RPMI8226 (cell line): ENCODE results near the gene CFAP58.
"Not testable (repeated sequence)": the region's sequence is repeated elsewhere in the genome, so short reads cannot be mapped to it uniquely, and the experiment has no call there.

ENCODE experiments used
- DNase-seq: peaks from one replicate; pipeline ENCODE4 v3.0.0-alpha.2; 2015

Gene CFAP58

DNA sequence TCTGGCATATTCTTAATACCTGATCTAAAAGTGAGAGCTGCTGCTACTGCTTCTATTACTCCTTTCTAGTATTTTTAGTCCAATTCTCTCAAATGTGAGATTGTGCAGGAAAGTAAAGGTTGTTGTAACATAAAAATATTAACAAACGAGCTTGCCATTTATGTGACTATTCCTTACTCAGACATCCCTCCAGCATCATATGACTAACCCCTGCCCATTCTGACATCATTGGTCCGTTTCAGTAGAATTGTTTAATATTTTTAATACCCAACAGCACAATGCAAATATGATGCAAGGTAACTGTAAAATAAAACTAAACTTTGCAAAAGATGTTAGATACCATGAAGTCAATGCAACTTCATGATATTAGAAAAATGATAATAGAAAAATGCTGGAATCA is 83.6 kb downstream of the CFAP58 start:
- DNase-seq, result no peak

DNA sequence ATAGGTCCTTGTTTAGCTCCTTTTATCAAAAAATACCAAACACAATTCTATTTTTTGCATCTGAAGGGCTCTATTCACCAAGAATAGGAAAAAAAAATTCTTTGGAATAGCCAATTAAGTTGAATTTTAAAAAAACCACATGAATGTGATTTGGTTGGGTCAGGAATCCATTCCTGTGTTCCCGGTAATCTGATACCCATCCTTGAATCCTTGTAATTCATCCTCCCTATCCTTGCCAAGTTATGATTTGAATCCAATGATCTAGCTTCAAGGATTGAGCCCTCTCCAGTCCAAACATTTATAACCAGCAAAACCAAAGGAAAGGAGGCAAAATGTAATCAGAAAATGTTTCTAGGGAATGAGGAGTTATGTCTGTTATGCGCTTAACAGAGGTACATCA is 86.6 kb downstream of the CFAP58 start:
- no peak for DNase-seq

DNA sequence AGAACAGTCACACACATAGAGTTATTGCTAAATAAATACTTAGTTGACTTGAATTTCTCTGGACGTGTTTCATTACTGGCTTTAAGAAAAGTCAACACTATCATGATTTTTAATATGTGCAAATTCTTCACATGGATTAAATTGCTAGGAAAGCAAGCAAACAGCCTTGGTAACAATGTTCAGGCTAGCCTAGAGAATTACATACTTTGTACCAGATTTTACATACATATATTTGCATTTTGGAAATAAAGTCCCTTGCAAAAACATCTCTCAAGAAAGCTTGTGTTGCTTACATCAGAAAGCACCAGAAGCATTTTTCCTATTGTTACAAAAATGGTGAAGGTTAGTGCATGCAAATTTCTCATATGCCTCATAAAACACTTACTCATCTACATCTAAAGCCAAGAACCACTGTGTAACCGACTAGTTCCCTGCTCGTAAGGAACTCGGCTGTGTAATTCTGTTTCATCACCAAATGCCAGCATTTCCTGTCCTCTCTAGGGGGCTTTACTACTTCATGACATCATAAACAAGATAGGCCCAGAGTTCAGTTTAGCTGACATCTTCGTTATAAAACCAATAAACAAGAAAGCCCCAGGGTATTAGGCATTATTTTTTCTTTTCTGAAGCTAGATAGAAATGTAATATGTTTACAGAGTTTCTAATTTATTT is 87.8 kb downstream of the CFAP58 start:
- no peak for DNase-seq

- DNase-seq, result no peak
Measured at GRCh38 chr10:104445359-104445758, 91.7 kb downstream of the CFAP58 start.

- no peak for DNase-seq
Measured at GRCh38 chr10:104446151-104446550, 92.5 kb downstream of the CFAP58 start.

DNA sequence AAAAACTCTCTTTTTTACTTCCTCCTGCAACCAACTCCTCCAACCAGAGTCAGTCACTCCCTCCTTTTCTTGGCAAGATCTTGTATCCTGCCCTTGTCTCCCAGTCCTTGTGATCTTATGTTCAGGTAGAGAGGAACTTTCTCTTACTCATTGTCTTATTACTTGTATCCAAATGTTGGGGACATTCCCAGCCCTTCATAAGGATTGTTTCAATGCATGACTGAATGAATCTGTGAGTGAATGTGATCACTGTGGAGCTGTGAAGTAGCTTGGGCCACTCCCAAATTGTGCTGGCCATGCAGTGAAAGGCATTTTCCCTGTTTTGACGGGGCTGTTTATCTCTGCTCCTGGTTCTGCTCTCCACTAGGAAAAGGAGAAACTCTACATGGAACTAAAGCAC is 93.7 kb downstream of the CFAP58 start:
- DNase-seq, result no peak

DNA sequence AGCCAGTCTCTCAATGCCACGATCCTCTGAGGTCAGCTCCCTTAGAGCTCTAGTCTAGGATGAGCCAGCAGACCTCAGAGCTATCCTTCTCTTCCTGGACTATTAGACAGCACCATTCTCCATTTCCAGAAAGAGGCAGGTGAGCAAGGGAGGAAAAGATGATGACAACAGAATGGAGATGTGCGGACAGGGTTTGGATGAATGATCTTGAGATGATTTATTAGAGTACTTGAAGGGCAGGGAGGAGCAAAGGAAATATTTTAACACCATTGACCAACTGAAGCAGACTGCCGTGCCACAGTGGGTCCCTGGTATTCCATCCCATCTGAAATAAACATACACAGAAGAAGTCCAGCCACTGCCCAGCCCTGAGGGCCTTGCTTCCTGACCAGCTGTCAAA is 94.3 kb downstream of the CFAP58 start:
- no peak for DNase-seq

GRCh38 chr10:104449391-104449790 is 95.8 kb downstream of the CFAP58 start:
- DNase-seq, result no peak

DNA sequence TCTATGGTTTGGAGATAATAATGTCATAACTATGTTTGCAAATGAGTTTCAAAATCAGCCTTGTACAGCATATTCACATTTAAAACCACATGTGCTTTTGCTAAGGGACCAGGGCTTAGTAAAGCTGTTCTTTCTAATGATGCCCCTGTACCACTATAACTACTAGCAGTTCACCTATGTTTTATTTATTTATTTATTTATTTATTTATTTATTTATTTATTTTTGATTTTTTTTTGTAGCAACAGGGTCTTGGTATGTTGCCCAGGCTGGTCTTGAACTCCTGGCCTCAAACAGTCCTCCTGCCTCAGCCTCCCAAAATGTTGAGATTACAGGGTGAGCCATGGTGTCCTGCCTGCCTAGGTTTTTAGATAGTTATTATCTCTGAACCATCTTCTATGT is 96.9 kb downstream of the CFAP58 start:
- DNase-seq, result no peak

- no peak for DNase-seq
Measured at GRCh38 chr10:104450954-104451353, 97.3 kb downstream of the CFAP58 start.

- no peak for DNase-seq
Measured at GRCh38 chr10:104452977-104453376, 99.3 kb downstream of the CFAP58 start.

DNA sequence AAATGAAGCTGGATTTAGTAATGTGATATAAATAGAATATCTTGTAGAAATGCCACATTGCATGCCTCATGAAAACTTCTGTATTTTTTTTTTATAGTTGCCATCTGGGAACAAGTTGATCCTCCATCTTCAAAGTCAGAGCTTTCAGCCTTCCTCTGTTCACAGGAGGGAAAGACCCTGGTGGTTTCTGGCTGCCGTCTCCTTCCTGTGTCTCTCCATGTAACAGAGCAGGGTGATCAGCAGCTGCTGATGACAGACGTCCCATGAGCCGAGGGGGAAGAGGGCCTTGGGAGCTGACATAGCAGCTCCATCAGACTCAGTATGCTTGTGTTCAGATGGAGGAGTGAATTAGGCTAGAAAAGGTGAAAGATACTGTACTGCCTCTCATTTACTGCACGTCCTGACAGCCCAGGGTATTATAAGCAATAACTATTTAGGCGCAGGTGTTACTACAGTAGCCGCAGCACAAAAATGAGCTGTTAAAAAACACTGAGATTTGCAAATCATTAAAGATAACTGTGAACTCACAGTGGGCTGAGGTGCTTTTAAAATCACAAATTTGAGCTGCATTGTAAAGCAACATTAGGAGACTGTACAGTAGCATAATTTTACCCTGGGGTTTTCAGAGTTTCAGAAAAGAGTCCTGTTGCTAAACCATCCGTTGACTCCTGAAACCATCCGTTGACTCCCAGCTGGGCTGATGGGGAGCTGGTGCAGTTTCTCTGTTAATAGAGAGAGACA is 103.3 kb downstream of the CFAP58 start:
- no peak for DNase-seq

- no peak for DNase-seq
Measured at GRCh38 chr10:104457543-104457828, 103.9 kb downstream of the CFAP58 start.

DNA sequence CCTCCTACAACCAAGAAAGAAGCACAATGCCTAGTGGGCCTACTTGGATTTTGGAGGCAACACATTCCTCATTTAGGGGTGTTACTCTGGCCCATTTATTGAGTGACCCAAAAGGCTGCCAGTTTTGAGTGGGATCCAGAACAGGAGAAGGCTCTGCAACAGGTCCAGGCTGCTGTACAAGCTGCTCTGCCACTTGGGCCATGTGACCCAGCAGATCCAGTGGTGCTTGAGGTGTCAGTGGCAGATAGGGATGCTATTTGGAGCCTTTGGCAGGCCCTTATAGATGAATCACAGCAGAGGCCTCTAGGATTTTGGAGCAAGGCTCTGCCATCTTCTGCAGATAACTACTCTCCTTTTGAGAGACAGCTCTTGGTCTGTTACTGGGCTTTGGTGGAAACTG is 111.9 kb downstream of the CFAP58 start:
- not testable (repeated sequence) for DNase-seq

- DNase-seq, result not testable (repeated sequence)
Measured at GRCh38 chr10:104468818-104469217, 115.2 kb downstream of the CFAP58 start.

DNA sequence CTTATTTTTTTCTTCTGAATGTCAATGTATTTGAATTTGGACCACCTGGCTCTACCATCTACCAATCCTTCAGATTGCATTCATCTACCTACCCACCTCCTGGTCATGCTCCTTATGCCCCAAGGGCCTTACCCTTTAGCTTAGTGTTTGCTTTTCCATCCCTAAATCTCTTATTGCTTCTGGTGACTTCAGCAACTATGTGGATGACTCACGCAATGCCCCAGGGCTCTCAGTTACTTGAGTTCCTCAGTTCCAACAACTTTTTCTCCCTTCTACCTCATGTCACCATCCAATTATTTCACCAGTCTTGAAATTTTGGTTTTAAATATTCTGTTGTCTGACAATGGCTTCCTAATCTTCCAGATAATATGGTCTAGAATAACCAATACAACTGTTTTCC is 118.9 kb downstream of the CFAP58 start:
- DNase-seq, result no peak

- DNase-seq, result no peak
Measured at GRCh38 chr10:104472957-104473745, 119.5 kb downstream of the CFAP58 start.

DNA sequence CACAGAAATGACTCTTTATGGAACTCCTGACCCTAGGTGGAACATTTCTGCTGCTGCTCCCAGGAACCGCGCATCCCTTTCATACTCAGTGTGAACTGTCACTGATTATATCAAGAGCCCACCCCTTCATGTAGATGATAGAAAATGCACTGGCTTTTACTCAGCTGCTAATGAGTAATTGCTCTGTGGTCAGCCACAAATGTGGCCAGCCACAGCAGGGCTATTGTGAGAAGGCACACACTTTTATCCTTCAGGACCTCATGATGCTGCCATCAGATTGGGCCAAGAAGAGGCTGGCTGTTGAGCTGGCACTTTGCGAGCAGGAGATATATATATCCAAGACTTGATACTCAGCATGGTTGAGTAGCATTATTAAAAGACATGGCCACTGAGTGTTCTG is 124.7 kb downstream of the CFAP58 start:
- no peak for DNase-seq

- no peak for DNase-seq
Measured at GRCh38 chr10:104479906-104480593, 126.4 kb downstream of the CFAP58 start.

- no peak for DNase-seq
Measured at GRCh38 chr10:104480797-104481196, 127.2 kb downstream of the CFAP58 start.

DNA sequence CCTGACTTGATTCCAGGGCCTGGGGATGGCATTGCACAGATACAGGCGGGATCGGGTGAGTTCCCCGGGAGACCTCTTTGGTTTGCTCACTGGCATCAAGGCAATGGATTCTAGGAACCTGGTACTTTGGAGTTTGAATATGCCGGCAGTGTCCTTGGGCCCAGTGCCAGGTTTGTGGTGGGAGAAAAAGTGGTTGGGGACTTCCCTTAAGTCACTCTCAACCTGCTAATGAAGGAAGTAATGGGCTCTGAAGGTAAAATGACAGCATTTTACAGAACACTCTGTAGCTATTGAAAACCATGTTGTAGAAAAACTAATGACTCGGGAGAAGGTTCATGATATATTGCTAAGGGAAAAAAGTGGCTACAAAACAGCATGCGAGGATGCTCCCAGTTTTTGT is 129.9 kb downstream of the CFAP58 start:
- peak; percentile 3 for DNase-seq

GRCh38 chr10:104485632-104486031 is 132.0 kb downstream of the CFAP58 start:
- no peak for DNase-seq

DNA sequence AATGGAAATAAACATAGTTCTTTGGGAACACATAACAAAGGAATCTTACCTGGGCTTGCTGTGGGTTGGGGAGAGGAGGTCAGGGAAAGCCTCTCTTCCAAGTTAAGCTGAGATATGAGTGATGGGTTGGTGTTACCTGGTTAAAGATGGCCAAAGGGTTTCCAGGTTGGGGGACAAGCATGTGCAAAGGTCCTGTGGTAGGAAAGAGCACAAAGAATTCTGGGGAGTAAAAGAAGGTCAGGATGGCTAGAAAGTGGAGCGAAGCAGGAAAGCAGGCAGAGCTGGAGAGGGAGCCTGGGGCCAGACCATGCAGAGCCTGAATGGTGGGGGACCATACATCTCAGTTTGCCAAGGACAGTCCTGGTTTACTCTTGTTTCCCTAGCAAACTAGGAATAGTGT is 133.2 kb downstream of the CFAP58 start:
- no peak for DNase-seq
